Cerebellar nuclear complex (tissue), 1 donor: ENCODE data around the gene DEFB127.
"Not testable (repeated sequence)": the region's sequence is repeated elsewhere in the genome, so short reads cannot be mapped to it uniquely, and the experiment has no call there.

Source experiments
- DNase-seq, 2 experiments: peaks; one replicate each; lab custom pipeline; 2025; lab: John Stamatoyannopoulos, UW

The DEFB127 gene

DNA sequence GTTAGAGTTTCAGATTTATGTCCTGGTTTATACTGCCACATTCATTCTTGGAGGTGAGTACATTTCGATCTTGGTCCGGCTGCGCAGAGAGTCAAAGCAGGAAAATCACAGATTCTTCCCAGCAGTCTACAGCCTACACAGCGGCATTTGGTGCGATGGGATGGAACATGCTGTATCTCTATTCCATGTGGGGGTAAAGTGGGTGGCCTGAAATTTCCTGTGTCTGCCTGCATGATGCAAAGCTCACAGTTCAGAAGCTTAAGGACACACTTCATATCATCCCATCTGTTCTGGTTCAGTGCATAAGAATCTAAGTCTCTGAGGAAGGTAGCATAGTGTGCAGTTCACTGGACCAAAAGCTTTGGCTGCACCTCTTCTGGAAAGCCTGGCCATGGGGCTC lies at the start of gene DEFB127:
Gene DEFB127, plus strand, starts transcription at position 301 of the 400 bp plus-strand sequence. Its CDS starts 91 bp downstream, at position 392.
- no peak for DNase-seq

- DNase-seq, result no peak
These were observed 44.9 kb upstream of the DEFB127 start for GRCh38 chr20:112396-112795.

GRCh38 chr20:117518-117917 lies 39.7 kb upstream of the DEFB127 start:
- DNase-seq, result no peak

DNA sequence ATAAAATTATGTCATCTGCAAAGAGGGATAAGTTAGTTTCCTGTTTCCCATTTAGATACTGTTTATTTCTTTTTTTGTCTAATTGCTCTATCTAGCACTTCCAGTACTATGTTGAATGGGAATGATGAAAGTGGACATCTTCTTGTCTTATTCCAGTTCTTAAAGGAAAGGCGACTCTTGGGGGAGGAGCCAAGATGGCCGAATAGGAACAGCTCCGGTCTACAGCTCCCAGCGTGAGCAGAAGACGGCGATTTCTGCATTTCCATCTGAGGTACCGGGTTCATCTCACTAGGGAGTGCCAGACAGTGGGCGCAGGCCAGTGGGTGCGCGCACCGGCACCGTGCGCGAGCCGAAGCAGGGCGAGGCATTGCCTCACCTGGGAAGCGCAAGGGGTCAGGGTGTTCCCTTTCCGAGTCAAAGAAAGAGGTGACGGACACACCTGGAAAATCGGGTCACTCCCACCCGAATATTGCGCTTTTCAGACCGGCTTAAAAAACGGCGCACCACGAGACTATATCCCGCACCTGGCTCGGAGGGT lies 27.4 kb upstream of the DEFB127 start:
- not testable (repeated sequence) for DNase-seq

- no peak for DNase-seq
These were observed 19.4 kb upstream of the DEFB127 start for GRCh38 chr20:137668-138490.

DNA sequence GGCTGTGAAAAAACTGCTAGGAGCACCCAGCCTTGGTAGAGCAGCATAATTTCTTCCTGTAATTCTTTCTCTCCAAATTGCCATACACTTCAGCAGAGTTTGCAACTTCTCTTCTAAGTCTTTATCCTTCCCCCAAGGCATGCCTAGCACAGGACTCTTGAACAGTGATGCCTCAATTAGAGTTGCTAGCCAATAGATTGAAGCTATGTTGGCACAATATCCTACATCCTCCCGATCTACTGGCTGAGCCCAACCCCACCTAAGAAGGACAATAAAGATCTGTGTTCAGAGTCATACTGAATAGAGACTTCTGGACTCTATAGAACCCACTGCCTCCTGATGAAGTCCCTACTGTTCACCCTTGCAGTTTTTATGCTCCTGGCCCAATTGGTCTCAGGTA lies 15.0 kb upstream of the DEFB127 start, which contains the start of gene DEFB126:
Gene DEFB126, plus strand, starts transcription at position 301 of the 400 bp plus-strand sequence. Its CDS starts 39 bp downstream, at position 340.
- DNase-seq, result no peak

GRCh38 chr20:145877-146276 lies 11.4 kb upstream of the DEFB127 start:
- no peak for DNase-seq

GRCh38 chr20:152131-152530 lies 5.1 kb upstream of the DEFB127 start:
- DNase-seq, result no peak

- no peak for DNase-seq
These were observed 7.4 kb downstream of the DEFB127 start for GRCh38 chr20:164618-165017.

DNA sequence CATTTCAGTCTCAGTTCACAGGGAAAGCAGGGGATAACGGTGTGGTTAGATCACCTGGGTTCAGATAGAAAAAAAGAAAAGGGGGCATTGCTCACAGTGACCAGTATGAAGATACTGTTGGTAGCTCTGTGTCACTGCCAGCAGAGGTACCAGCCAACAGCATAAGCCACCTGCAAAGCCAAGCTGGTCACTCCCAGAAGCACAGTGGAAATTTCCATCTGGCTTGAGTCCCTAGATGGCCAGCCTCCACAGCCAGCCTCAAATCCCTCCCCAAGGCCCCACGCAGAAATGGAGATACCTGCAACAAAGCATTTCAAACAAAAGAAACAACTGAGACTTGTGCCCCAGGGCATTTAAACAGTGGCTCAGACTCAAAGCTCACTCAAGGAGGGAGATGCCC lies 11.6 kb downstream of the DEFB127 start:
- DNase-seq, result peak; percentile 11 to 22

DNA sequence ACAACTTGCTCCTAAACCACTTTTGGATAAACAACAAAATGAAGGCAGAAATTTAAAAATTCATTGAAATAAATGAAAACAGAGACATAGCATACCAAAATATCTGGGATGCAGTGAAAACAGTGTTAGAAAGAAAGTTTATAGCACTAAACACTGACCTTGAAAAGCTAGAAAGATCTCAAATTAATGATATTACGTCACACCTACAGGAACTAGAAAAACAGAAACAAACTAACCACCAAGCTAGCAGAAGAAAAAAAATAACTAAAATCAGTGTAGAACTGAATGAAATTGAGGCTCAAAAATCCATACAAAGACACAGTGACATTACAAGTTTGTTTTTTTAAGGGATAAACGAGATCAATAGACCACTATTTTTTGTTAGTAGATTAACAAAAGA lies 27.0 kb downstream of the DEFB127 start:
- DNase-seq, result no peak

GRCh38 chr20:187733-188132 lies 30.5 kb downstream of the DEFB127 start:
- no peak for DNase-seq

GRCh38 chr20:189611-190010 lies 32.4 kb downstream of the DEFB127 start, which contains the start of gene DEFB128:
Gene DEFB128, minus strand, starts transcription at chr20:189711. Its CDS starts 88 bp downstream, at chr20:189623.
- DNase-seq, result no peak

DNA sequence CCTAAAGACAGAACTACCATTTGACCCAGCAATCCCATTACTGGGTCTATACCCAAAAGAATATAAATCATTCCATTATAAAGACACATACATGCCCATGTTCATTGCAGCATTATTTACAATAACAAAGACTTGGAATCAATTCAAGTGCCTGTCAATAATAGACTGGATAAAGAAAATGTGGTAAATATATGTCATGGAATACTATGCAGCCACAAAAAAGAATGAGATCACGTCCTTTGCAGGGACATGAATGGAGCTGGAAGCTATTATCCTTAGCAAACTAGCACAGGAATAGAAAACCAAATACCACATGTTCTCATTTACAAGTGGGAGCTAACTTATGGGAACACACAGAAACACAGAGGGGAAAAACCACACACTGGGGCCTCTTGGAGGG lies 41.0 kb downstream of the DEFB127 start:
- DNase-seq, result no peak

- DNase-seq, result no peak
These were observed 42.7 kb downstream of the DEFB127 start for GRCh38 chr20:199996-200395.

- not testable (repeated sequence) for DNase-seq
These were observed 46.4 kb downstream of the DEFB127 start for GRCh38 chr20:203630-204029.
